LNCAP (cell line): ENCODE data around the gene CCT2.

Source experiments
- TF ChIP-seq, protein P1 (sequence below): fragments of 450-650 bp; IDR thresholded peaks from 2 replicates; pipeline ENCODE4 v1.5.1; 2017; ENCODE audit warnings: mild to moderate bottlenecking

CCT2 gene

DNA sequence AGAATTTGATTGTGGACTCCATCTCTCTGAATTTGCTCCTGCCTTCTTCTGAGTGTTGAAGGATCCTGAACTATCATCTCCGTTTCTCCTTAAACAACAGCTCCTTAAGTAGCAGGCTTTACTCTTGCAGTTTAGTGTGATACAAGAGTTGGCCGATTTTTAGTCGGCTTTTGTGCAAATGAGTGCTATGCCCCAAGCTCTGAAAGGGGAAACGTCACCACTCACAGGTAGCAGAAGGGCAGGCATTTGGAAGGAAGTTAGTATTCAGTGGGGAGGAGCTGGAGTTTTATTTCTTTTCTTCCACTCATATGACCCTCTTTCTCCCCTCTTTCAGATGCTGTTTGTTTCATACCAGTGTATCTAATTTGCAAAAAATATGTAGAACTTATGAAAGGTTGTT lies 61.9 kb downstream of the CCT2 start:
- TF ChIP-seq, protein P1, sequence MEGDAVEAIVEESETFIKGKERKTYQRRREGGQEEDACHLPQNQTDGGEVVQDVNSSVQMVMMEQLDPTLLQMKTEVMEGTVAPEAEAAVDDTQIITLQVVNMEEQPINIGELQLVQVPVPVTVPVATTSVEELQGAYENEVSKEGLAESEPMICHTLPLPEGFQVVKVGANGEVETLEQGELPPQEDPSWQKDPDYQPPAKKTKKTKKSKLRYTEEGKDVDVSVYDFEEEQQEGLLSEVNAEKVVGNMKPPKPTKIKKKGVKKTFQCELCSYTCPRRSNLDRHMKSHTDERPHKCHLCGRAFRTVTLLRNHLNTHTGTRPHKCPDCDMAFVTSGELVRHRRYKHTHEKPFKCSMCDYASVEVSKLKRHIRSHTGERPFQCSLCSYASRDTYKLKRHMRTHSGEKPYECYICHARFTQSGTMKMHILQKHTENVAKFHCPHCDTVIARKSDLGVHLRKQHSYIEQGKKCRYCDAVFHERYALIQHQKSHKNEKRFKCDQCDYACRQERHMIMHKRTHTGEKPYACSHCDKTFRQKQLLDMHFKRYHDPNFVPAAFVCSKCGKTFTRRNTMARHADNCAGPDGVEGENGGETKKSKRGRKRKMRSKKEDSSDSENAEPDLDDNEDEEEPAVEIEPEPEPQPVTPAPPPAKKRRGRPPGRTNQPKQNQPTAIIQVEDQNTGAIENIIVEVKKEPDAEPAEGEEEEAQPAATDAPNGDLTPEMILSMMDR: no peak

DNA sequence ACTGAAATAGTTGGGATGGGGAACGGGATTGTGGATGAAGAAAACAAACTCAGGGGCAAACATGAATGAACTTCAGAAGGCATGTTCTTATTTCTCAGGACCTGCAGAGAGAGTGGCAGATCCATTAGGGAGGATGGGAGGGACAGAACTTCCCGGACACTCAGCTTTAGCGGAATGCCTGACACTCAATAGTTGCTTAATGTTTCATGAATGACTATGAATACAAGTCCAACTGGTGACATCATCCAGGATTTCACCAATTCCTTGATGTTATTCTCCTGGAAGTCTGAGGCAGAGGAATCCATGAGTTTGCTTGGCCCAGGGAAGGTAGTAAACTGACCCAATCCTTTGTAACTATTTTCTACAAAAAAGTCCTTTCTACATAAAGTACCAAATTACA lies 63.2 kb downstream of the CCT2 start:
- TF ChIP-seq, protein P1: no peak

- TF ChIP-seq, protein P1: no peak; the same call in 1 of the 2 replicates
Observed at GRCh38 chr12:69649529-69649928, 64.3 kb downstream of the CCT2 start.
